ENCODE measurements around the gene CCDC9B. TPM values are rescaled to one million over a fixed set of nuclear protein-coding genes. Genes with fewer than 3 reads are reported as not detected.

Gene CCDC9B
- total RNA-seq, 1 donor from 2014 or later = 26.1 TPM

- DNase-seq (ENCODE audit: low spot score in 2 of 2, unreplicated experiment in 2 of 2) = no peak
- no peaks in the 10 kb centered on the region for H3K36me3 Mint-ChIP-seq
- H3K27ac Mint-ChIP-seq = no peak overlapping the region
- peaks cover 35% of the 10 kb centered on the region for H3K4me1 Mint-ChIP-seq
- no peaks in the 10 kb centered on the region for H3K9me3 Mint-ChIP-seq
- H3K27me3 Mint-ChIP-seq (ENCODE audit: low read depth) = peaks cover 54% of the 10 kb centered on the region
- TF ChIP-seq CTCF (IDR thresholded peaks at IDR 0.05; ENCODE audit: unreplicated experiment) = no peak
- H3K4me3 Mint-ChIP-seq = peak overlapping the region; percentile 31
Observed at GRCh38 chr15:40283615-40284300, 57.0 kb downstream of the CCDC9B start.

- Mint-ChIP-seq H3K4me3 (peak within 1 kb of the TSS; percentile 56), H3K27me3 (ENCODE audit: low read depth) (peaks cover 58% of the 10 kb centered on the region), H3K36me3 (no peaks in the 10 kb centered on the region), H3K4me1 (peaks cover 35% of the 10 kb centered on the region), H3K9me3 (no peaks in the 10 kb centered on the region), H3K27ac (no peak within 1 kb of the TSS)
- DNase-seq (ENCODE audit: low spot score in 2 of 2, unreplicated experiment in 2 of 2) = no peak
- TF ChIP-seq CTCF (IDR thresholded peaks at IDR 0.05; ENCODE audit: unreplicated experiment) = no peak
Observed at GRCh38 chr15:40282869-40283614, 57.7 kb downstream of the CCDC9B start, which contains the start of gene ANKRD63. Gene ANKRD63 (minus strand): TSS chr15:40283064. CDS start chr15:40282586, 478 bp downstream.

- no peaks in the 10 kb centered on the region for H3K9me3 Mint-ChIP-seq
- DNase-seq (ENCODE audit: low spot score in 2 of 2, unreplicated experiment in 2 of 2) = peak in 1 of 2 experiments; percentile 58
- no peak for TF ChIP-seq CTCF (IDR thresholded peaks at IDR 0.05; ENCODE audit: unreplicated experiment)
- no peak overlapping the region for H3K27ac Mint-ChIP-seq
- H3K4me1 Mint-ChIP-seq = peaks cover 37% of the 10 kb centered on the region
- H3K36me3 Mint-ChIP-seq = no peaks in the 10 kb centered on the region
- H3K27me3 Mint-ChIP-seq (ENCODE audit: low read depth) = peaks cover 58% of the 10 kb centered on the region
- peak overlapping the region; percentile 56 for H3K4me3 Mint-ChIP-seq
Observed at GRCh38 chr15:40282147-40282868, 58.4 kb downstream of the CCDC9B start.

- Mint-ChIP-seq H3K27me3 (ENCODE audit: low read depth) (peaks cover 58% of the 10 kb centered on the region), H3K4me1 (peaks cover 38% of the 10 kb centered on the region), H3K9me3 (no peaks in the 10 kb centered on the region), H3K36me3 (no peaks in the 10 kb centered on the region), H3K27ac (no peak overlapping the region), H3K4me3 (no peak overlapping the region)
- DNase-seq (ENCODE audit: low spot score in 2 of 2, unreplicated experiment in 2 of 2) = no peak
- no peak for TF ChIP-seq CTCF (IDR thresholded peaks at IDR 0.05; ENCODE audit: unreplicated experiment)
Observed at GRCh38 chr15:40281801-40282146, 59.0 kb downstream of the CCDC9B start.

Other genes with a start within 250 kb of the CCDC9B start
- 90.3 to 98.9 TPM (median 97.0 TPM) in 3 replicates for gene BMF, start 232.1 kb downstream of the CCDC9B start, total RNA-seq
- 29.0 to 38.2 TPM (median 35.5 TPM) in 3 replicates for gene BUB1B, start 179.9 kb downstream of the CCDC9B start, total RNA-seq
- 10.1 to 11.1 TPM (median 10.2 TPM) in 3 replicates for gene PAK6, start 101.9 kb downstream of the CCDC9B start, total RNA-seq
- 0.31 to 0.59 TPM (median 0.44 TPM) in 3 replicates for gene ANKRD63, start 57.9 kb downstream of the CCDC9B start, total RNA-seq
- 9.8 to 11.5 TPM (median 10.7 TPM) in 3 replicates for gene PLCB2, start 33.0 kb downstream of the CCDC9B start, total RNA-seq
- 19.2 to 23.1 TPM (median 21.9 TPM) in 3 replicates for gene INAFM2, start 17.2 kb downstream of the CCDC9B start, total RNA-seq
- gene PHGR1, start 10.1 kb upstream of the CCDC9B start, total RNA-seq = 0.93 TPM in 1 of 3 replicates, not detected in the others
- gene DISP2, start 17.3 kb upstream of the CCDC9B start, total RNA-seq = 0.57 to 0.76 TPM (median 0.64 TPM) in 3 replicates
- gene KNSTRN, start 41.8 kb upstream of the CCDC9B start, total RNA-seq = 29.9 to 34.6 TPM (median 31.1 TPM) in 3 replicates
- gene IVD, start 64.9 kb upstream of the CCDC9B start, total RNA-seq = 101 to 117 TPM (median 104 TPM) in 3 replicates
- gene BAHD1, start 100.0 kb upstream of the CCDC9B start, total RNA-seq = 23.8 to 25.0 TPM (median 23.9 TPM) in 3 replicates
- 39.2 to 41.9 TPM (median 40.4 TPM) in 3 replicates for gene CHST14, start 130.0 kb upstream of the CCDC9B start, total RNA-seq
- gene CCDC32, start 224.1 kb upstream of the CCDC9B start, total RNA-seq = 27.2 to 30.1 TPM (median 28.8 TPM) in 3 replicates
- gene RPUSD2, start 228.4 kb upstream of the CCDC9B start, total RNA-seq = 11.9 to 14.5 TPM (median 13.0 TPM) in 3 replicates

Data from mesothelial cell of epicardium (in vitro differentiated cells).